HCT116 (cell line): Measurements from ENCODE around the gene PGRMC1. TPM values are rescaled to one million over a fixed set of nuclear protein-coding genes. Genes with fewer than 3 reads are reported as not detected.
"Not testable (repeated sequence)": the region's sequence is repeated elsewhere in the genome, so short reads cannot be mapped to it uniquely, and the experiment has no call there.

Source experiments
- ATAC-seq: fragments of 200-7000 bp; cut with Tn5 transposase; 2 replicates; pipeline ENCODE4 v1.9.1; 2020; ENCODE audit warnings: mild to moderate bottlenecking, moderate library complexity
- BruUV-seq: library from RNA; stranded (reverse); fragments of 400-500 nt; replicated peaks from 2 replicates; lab custom pipeline; 2021; lab: Mats Ljungman, UMichigan
- CTCF ChIA-PET: fragments of 300-600 bp; sonication (Branson Sonifier 250); formaldehyde crosslinking; loops from one replicate; lab custom pipeline; 2021; ENCODE audit warnings: antibody characterized with exemption; lab: Charles Lee
- POLR2A ChIA-PET: fragments of 300-600, 350-600 bp; sonication (Branson Sonifier 250); formaldehyde crosslinking; loops from one replicate; lab custom pipeline; 2021; ENCODE audit warnings: antibody characterized with exemption; lab: Charles Lee
- RAD21 ChIA-PET, 2 experiments: fragments of 300-600 bp; sonication (Branson Sonifier 250); formaldehyde crosslinking; loops; one replicate each; lab custom pipeline; 2023; ENCODE audit warnings: low total read pairs in 2 of 2; ENCODE audit not compliant: uncharacterized antibody in 2 of 2, unreplicated experiment in 2 of 2, low non-redundant PET in 1 of 2; lab: Charles Lee
- DNase-seq: peaks from one replicate; pipeline ENCODE4 v3.0.0-alpha.2; 2010; ENCODE audit warnings: low read depth, low spot score
- H2AFZ ChIP-seq: fragments of 200-600 bp; shearing (Covaris generic), sonication (generic); 2 replicates; pipeline ENCODE4 v1.6.1; 2017; ENCODE audit warnings: low read depth, mixed run types, mixed read lengths, antibody characterized with exemption, low read length; ENCODE audit not compliant: poor library complexity, severe bottlenecking
- H3K27ac ChIP-seq: 2 replicates; pipeline ENCODE4 v1.5.1; 2012; ENCODE audit warnings: low read depth, low read length
- H3K27me3 ChIP-seq: fragments of 200-600 bp; sonication (generic); 2 replicates; pipeline ENCODE4 v1.6.1; 2016; ENCODE audit warnings: mixed run types, low read length, mixed read lengths; ENCODE audit not compliant: insufficient read depth
- H3K36me3 ChIP-seq, 2 experiments: fragments of 200-500 bp in 1 of 2; fragments of 200-600 bp in 1 of 2; sonication (Bioruptor generic) in 1 of 2; sonication (generic) in 1 of 2; 2 replicates each; pipeline versions ENCODE4 v1.5.1 to v1.6.1; 2014 to 2016; ENCODE audit warnings: low read length in 2 of 2, inconsistent platforms in 1 of 2, mixed read lengths in 1 of 2, mixed run types in 1 of 2; ENCODE audit not compliant: insufficient read depth in 2 of 2, control insufficient read depth in 1 of 2
- H3K4me1 ChIP-seq, 2 experiments: fragments of 200-600 bp in 1 of 2; sonication (generic) in 1 of 2; 2 replicates each; pipeline versions ENCODE4 v1.5.1 to v1.6.1; 2012 to 2017; ENCODE audit warnings: low read length in 2 of 2, inconsistent platforms in 1 of 2, mild to moderate bottlenecking in 1 of 2, mixed read lengths in 1 of 2, mixed run types in 1 of 2, moderate library complexity in 1 of 2; ENCODE audit not compliant: insufficient read depth in 2 of 2, control insufficient read depth in 1 of 2
- H3K4me2 ChIP-seq: fragments of 200-600 bp; sonication (generic); 2 replicates; pipeline ENCODE4 v1.6.1; 2017; ENCODE audit warnings: mixed run types, low read length, mixed read lengths
- H3K4me3 ChIP-seq, 2 experiments: fragments of 200-600 bp in 1 of 2; sonication (generic) in 1 of 2; replicated peaks in 1 of 2; 2 replicates each; pipeline ENCODE4 v1.5.1; 2011 to 2016; ENCODE audit warnings: low read length in 2 of 2, control low read depth in 1 of 2, low read depth in 1 of 2, mild to moderate bottlenecking in 1 of 2, mixed read lengths in 1 of 2, mixed run types in 1 of 2
- H3K79me2 ChIP-seq: fragments of 200-600 bp; sonication (generic); 2 replicates; pipeline ENCODE4 v1.6.1; 2017; ENCODE audit warnings: mild to moderate bottlenecking, mixed run types, low read length, moderate library complexity, mixed read lengths; ENCODE audit not compliant: insufficient read depth
- H3K9ac ChIP-seq: fragments of 200-600 bp; sonication (generic); 2 replicates; pipeline ENCODE4 v1.6.1; 2016; ENCODE audit warnings: low read length, mixed read lengths
- H3K9me2 ChIP-seq: fragments of 200-600 bp; sonication (generic), shearing (Covaris generic); 2 replicates; pipeline ENCODE4 v1.6.1; 2017; ENCODE audit warnings: mixed run types, mild to moderate bottlenecking, moderate library complexity; ENCODE audit not compliant: insufficient read depth
- H3K9me3 ChIP-seq, 2 experiments: fragments of 200-500 bp in 1 of 2; fragments of 200-600 bp in 1 of 2; sonication (Bioruptor generic) in 1 of 2; sonication (generic) in 1 of 2; 2 replicates each; pipeline ENCODE4 v1.6.1; 2014 to 2017; ENCODE audit warnings: low read length in 2 of 2, mixed read lengths in 2 of 2, inconsistent platforms in 1 of 2, low read depth in 1 of 2, mild to moderate bottlenecking in 1 of 2, mixed run types in 1 of 2, moderate library complexity in 1 of 2; ENCODE audit not compliant: control insufficient read depth in 1 of 2, insufficient read depth in 1 of 2
- H4K20me1 ChIP-seq: fragments of 200-600 bp; sonication (generic), shearing (Covaris generic); 2 replicates; pipeline ENCODE4 v1.6.1; 2017; ENCODE audit warnings: mixed run types, mild to moderate bottlenecking, moderate library complexity; ENCODE audit not compliant: insufficient read depth
- CEBPB ChIP-seq: IDR thresholded peaks from 2 replicates; pipeline ENCODE4 v1.6.1; 2012; ENCODE audit warnings: low read depth
- ELF1 ChIP-seq: IDR thresholded peaks from 2 replicates; pipeline ENCODE4 v1.6.1; 2012; ENCODE audit warnings: low read depth, borderline replicate concordance
- EZH2phosphoT487 ChIP-seq: fragments of 200-600 bp; IDR thresholded peaks from 2 replicates; pipeline ENCODE4 v1.6.1; 2018; ENCODE audit warnings: antibody characterized with exemption, borderline replicate concordance
- JUND ChIP-seq: IDR thresholded peaks from 2 replicates; pipeline ENCODE4 v1.6.1; 2012
- POLR2A ChIP-seq: IDR thresholded peaks from 2 replicates; pipeline ENCODE4 v1.7.0; 2011; ENCODE audit warnings: borderline replicate concordance; ENCODE audit not compliant: insufficient read depth, insufficient read length; ENCODE audit errors: extremely low read depth
- POLR2AphosphoS5 ChIP-seq: IDR thresholded peaks from 2 replicates; pipeline ENCODE4 v1.6.1; 2011; ENCODE audit warnings: mild to moderate bottlenecking, low read depth, low read length, moderate library complexity
- RAD21 ChIP-seq: IDR thresholded peaks from 2 replicates; pipeline ENCODE4 v1.6.1; 2012; ENCODE audit warnings: low read depth, mild to moderate bottlenecking
- SRF ChIP-seq: IDR thresholded peaks from 2 replicates; pipeline ENCODE4 v1.6.1; 2012; ENCODE audit warnings: low read depth
- TCF7L2 ChIP-seq: IDR thresholded peaks from 2 replicates; pipeline ENCODE4 v1.7.0; 2011; ENCODE audit warnings: borderline replicate concordance, inconsistent platforms; ENCODE audit not compliant: insufficient read depth, insufficient read length; ENCODE audit errors: extremely low read depth
- YY1 ChIP-seq: IDR thresholded peaks from 2 replicates; pipeline ENCODE4 v1.6.1; 2011; ENCODE audit warnings: low read length, low read depth, moderate library complexity, mild to moderate bottlenecking; ENCODE audit not compliant: insufficient replicate concordance; ENCODE audit errors: extremely low read depth
- ZFX ChIP-seq: fragments of 450-650 bp; IDR thresholded peaks from 2 replicates; pipeline ENCODE4 v1.6.1; 2017
- ZNF274 ChIP-seq: fragments of 200-500 bp; sonication (Bioruptor generic); IDR thresholded peaks from 2 replicates; pipeline ENCODE4 v1.6.1; 2014; ENCODE audit warnings: mild to moderate bottlenecking, low read depth, low read length, inconsistent platforms
- intact Hi-C: fragments of 100-400 bp; cut with micrococcal nuclease; formaldehyde crosslinking; loops from 2 replicates; pipeline ENCODE4 v1.10.0; 2022
- total RNA-seq: library from RNA; stranded (reverse); gene quantifications from one replicate; pipeline ENCODE4 v1.2.1, GENCODE V29; 2021; ENCODE audit not compliant: unreplicated experiment
- TF ChIP-seq, protein P1 (sequence below): IDR thresholded peaks from 2 replicates; pipeline ENCODE4 v1.6.1; 2012
- TF ChIP-seq, protein P2 (sequence below), 3 experiments: fragments of 200-600 bp in 1 of 3; sonication (generic) in 1 of 3; IDR thresholded peaks in 2 of 3; conservative IDR thresholded peaks in 1 of 3; 2 replicates each; pipeline ENCODE4 v1.5.1; 2012 to 2017; ENCODE audit warnings: low read depth in 2 of 3, low read length in 2 of 3, antibody characterized with exemption in 1 of 3, borderline replicate concordance in 1 of 3, control low read depth in 1 of 3, mild to moderate bottlenecking in 1 of 3, mixed read lengths in 1 of 3, mixed run types in 1 of 3, moderate library complexity in 1 of 3; ENCODE audit not compliant: insufficient read depth in 1 of 3
- TF ChIP-seq, protein P3 (sequence below): IDR thresholded peaks from 2 replicates; pipeline ENCODE4 v1.6.1; 2012
- TF ChIP-seq, protein P4 (sequence below): IDR thresholded peaks from 2 replicates; pipeline ENCODE4 v1.6.1; 2012; ENCODE audit warnings: low read depth

Gene PGRMC1
- total RNA-seq, 1 experiment from 2014 or later, result 81.6 TPM

DNA sequence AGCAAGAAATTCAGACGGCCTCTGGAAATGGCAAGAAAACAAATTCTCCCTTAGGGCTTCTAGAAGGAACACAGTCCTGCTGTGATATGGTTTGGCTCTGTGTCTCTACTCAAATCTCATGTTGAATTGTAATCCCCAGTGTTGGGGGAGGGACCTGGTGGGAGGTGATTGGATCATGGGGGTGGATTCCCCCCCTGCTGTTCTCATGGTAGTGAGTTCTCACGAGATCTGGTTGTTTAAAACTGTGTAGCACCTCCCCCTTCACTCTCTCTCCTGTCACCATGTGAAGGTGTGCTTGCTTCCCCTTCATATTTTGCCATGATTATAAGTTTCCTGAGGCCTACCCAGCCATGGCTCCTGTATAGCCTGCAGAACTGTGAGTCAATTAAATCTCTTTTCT lies 55.2 kb downstream of the PGRMC1 start:
- H3K9me3 ChIP-seq, RAD21 ChIA-PET, H3K4me3 ChIP-seq, DNase-seq, POLR2A ChIA-PET, intact Hi-C loops, BruUV-seq, H3K9ac ChIP-seq, H2AFZ ChIP-seq, H3K36me3 ChIP-seq, H3K4me2 ChIP-seq, CTCF ChIA-PET, H3K9me2 ChIP-seq, ATAC-seq, H3K4me1 ChIP-seq, H3K27ac ChIP-seq, H4K20me1 ChIP-seq, H3K27me3 ChIP-seq, H3K79me2 ChIP-seq: not testable (repeated sequence)

DNA sequence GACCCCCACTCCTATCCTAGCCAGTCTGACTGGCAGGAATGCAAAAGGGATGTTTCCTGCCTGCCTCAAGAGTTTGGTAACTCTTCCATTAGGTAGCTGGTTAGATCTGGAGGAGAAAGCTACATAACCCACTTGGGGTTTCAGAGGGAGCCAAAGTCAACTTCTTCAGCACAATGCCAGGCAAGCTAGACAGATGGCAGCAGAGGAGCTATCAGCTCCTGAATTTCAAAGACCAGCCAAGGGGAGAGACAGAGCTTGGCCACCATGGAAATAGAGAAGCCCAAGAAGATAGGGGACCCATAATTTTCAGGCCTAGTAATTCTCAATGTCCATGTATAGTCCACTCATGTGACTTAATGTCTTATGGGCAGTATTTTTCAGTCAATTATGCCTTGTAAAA lies 56.4 kb downstream of the PGRMC1 start:
- Histone ChIP-seq H3K36me3 (no peaks in the 10 kb centered on the region), H3K4me3 (no peak overlapping the region), H3K4me1 (no peaks in the 10 kb centered on the region), H3K27me3 (no peaks in the 10 kb centered on the region), H3K9me3 (no peaks in the 10 kb centered on the region), H3K4me2 (no peak overlapping the region), H3K9ac (no peak overlapping the region), H2AFZ (no peak overlapping the region), H4K20me1 (no peaks in the 10 kb centered on the region), H3K9me2 (no peaks in the 10 kb centered on the region), H3K27ac (no peak overlapping the region), H3K79me2 (no peaks in the 10 kb centered on the region)
- DNase-seq (no peak), ATAC-seq (peak; percentile 54; the same call in 1 of the 2 replicates)
- BruUV-seq, result no TSS peak
- ChIA-PET CTCF (interaction anchor here (0.6 to 0.9 kb wide), 2 partner anchors 220 to 488 kb away, joined by 3 read pairs; no protein-coding TSS in a partner anchor), RAD21 (no interaction called here), POLR2A (no interaction called here)
- TF ChIP-seq ZFX (no peak), ZNF274 (no peak), POLR2AphosphoS5 (no peak), YY1 (no peak), TCF7L2 (no peak), POLR2A (no peak), RAD21 (peak; percentile 38; the same call in 1 of the 2 replicates), SRF (no peak), EZH2phosphoT487 (no peak), JUND (no peak), CEBPB (no peak), ELF1 (no peak)
- TF ChIP-seq, protein P1, sequence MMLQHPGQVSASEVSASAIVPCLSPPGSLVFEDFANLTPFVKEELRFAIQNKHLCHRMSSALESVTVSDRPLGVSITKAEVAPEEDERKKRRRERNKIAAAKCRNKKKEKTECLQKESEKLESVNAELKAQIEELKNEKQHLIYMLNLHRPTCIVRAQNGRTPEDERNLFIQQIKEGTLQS, result no peak
- TF ChIP-seq, protein P2, sequence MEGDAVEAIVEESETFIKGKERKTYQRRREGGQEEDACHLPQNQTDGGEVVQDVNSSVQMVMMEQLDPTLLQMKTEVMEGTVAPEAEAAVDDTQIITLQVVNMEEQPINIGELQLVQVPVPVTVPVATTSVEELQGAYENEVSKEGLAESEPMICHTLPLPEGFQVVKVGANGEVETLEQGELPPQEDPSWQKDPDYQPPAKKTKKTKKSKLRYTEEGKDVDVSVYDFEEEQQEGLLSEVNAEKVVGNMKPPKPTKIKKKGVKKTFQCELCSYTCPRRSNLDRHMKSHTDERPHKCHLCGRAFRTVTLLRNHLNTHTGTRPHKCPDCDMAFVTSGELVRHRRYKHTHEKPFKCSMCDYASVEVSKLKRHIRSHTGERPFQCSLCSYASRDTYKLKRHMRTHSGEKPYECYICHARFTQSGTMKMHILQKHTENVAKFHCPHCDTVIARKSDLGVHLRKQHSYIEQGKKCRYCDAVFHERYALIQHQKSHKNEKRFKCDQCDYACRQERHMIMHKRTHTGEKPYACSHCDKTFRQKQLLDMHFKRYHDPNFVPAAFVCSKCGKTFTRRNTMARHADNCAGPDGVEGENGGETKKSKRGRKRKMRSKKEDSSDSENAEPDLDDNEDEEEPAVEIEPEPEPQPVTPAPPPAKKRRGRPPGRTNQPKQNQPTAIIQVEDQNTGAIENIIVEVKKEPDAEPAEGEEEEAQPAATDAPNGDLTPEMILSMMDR (IDR thresholded peaks at IDR 0.05 in 2 of 3, conservative IDR thresholded peaks at IDR 0.05 in 1 of 3; ENCODE audit: borderline replicate concordance in 1 of 3, insufficient read depth in 1 of 3, low read depth in 2 of 3, low read length in 2 of 3), result peak; percentile 14 to 31 (median 16); a peak in 3 of 6 replicates
- TF ChIP-seq, protein P3, sequence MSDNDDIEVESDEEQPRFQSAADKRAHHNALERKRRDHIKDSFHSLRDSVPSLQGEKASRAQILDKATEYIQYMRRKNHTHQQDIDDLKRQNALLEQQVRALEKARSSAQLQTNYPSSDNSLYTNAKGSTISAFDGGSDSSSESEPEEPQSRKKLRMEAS, result no peak
- TF ChIP-seq, protein P4, sequence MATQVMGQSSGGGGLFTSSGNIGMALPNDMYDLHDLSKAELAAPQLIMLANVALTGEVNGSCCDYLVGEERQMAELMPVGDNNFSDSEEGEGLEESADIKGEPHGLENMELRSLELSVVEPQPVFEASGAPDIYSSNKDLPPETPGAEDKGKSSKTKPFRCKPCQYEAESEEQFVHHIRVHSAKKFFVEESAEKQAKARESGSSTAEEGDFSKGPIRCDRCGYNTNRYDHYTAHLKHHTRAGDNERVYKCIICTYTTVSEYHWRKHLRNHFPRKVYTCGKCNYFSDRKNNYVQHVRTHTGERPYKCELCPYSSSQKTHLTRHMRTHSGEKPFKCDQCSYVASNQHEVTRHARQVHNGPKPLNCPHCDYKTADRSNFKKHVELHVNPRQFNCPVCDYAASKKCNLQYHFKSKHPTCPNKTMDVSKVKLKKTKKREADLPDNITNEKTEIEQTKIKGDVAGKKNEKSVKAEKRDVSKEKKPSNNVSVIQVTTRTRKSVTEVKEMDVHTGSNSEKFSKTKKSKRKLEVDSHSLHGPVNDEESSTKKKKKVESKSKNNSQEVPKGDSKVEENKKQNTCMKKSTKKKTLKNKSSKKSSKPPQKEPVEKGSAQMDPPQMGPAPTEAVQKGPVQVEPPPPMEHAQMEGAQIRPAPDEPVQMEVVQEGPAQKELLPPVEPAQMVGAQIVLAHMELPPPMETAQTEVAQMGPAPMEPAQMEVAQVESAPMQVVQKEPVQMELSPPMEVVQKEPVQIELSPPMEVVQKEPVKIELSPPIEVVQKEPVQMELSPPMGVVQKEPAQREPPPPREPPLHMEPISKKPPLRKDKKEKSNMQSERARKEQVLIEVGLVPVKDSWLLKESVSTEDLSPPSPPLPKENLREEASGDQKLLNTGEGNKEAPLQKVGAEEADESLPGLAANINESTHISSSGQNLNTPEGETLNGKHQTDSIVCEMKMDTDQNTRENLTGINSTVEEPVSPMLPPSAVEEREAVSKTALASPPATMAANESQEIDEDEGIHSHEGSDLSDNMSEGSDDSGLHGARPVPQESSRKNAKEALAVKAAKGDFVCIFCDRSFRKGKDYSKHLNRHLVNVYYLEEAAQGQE, result no peak
- intact Hi-C loops, result no loop called here
